Choroid plexus epithelial cell (primary cell): ENCODE data around the gene SLC35F3.

Experiments used
- DNase-seq: peaks from one replicate; pipeline ENCODE4 v3.0.0-alpha.2; 2010; ENCODE audit warnings: low read depth
- H3K4me3 ChIP-seq: 2 replicates; pipeline ENCODE4 v1.5.1; 2011; ENCODE audit warnings: low read depth, mild to moderate bottlenecking, control low read depth, low read length, moderate library complexity
- TF ChIP-seq, protein P1 (sequence below): conservative IDR thresholded peaks from 2 replicates; pipeline ENCODE4 v1.5.1; 2011; ENCODE audit warnings: low read depth, mild to moderate bottlenecking, control low read depth, inconsistent platforms, low read length, moderate library complexity

The SLC35F3 gene

DNA sequence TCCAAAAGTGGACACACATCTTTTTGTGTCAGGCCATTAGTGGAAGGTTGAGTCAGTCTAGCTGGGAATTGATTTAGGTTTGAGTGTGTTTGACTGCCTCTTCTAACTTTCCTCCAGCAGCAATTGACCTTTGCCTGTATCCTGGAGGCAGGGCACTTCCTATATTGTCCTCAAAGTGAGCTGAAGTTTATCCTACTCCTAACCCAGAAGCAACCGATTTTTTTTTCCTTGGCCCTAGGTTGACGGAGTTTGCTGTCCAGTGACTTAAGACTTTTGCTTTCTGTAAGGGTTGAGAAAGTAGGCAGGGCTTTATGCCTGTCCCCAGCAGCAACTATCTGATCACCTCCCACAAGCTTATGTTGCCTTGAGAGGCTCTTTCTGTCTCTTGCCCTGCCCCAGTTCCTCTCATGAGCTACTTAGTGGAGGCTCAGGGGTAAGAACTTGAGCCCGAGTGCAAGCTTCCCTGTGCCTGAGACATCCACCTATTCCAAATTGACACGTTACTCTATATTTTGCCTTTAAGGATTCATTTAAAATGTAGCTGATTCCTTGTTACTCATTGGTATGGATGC, 30.9 kb downstream of the SLC35F3 start:
- TF ChIP-seq, protein P1, sequence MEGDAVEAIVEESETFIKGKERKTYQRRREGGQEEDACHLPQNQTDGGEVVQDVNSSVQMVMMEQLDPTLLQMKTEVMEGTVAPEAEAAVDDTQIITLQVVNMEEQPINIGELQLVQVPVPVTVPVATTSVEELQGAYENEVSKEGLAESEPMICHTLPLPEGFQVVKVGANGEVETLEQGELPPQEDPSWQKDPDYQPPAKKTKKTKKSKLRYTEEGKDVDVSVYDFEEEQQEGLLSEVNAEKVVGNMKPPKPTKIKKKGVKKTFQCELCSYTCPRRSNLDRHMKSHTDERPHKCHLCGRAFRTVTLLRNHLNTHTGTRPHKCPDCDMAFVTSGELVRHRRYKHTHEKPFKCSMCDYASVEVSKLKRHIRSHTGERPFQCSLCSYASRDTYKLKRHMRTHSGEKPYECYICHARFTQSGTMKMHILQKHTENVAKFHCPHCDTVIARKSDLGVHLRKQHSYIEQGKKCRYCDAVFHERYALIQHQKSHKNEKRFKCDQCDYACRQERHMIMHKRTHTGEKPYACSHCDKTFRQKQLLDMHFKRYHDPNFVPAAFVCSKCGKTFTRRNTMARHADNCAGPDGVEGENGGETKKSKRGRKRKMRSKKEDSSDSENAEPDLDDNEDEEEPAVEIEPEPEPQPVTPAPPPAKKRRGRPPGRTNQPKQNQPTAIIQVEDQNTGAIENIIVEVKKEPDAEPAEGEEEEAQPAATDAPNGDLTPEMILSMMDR: no peak
- H3K4me3 ChIP-seq: no peak overlapping the region
- no peak for DNase-seq

DNA sequence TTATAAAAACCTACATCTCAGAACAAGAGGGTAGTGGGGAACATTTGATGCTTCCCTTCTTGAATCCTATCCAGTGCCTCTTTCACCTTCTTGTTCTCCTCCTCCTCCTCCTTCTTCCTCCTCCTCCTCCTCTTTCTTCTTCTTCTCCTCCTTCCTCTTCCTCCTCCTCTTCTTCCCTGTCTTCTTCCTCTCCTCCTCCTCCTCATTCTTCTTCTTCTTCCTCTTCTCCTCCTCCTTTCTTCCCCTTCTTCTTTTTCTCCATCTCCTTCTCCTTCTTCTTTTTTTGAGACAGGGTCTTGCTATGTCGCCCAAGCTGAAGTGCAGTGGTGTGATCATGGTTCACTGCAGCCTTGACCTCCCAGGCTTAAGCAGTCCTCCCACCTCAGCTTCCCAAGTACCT, 31.9 kb downstream of the SLC35F3 start:
- no peak for DNase-seq
- no peak overlapping the region for H3K4me3 ChIP-seq
- TF ChIP-seq, protein P1: no peak

DNA sequence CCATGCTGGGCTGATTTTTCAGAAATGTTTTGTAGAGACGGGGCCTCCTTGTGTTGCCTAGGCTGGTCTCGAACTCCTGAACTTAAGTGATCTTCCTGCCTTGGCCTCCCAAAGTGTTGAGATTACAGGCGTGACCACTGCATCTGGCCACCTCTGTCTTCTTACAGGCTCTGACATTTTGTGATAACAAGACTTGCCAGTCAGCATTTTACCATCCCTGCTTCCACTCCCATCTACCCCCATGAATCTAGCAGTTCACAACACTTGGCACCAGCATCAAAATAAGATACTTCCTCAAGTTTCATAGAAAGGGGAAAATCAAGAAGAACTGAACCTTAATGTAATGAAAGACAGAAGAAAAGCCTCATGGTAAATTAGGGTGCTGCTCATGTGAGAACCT, 32.4 kb downstream of the SLC35F3 start:
- TF ChIP-seq, protein P1: no peak
- DNase-seq: no peak

DNA sequence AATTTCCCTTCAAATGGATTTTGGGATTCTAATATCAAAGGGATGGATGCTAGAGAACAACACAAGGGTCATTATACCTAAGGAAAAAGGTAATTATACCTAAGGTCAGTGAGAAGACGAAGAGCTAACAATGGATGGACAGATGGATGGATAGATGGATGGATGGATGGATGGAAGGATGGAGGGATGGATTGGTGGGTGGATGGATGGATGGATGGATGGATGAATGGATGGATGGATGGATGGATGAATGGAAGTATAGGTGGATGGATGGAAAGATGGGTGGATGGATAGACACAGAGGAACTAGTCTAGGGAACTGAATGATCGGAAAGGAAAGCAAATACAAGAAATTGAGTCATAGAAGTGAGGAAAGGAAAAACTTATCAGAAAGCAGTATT, 34.0 kb downstream of the SLC35F3 start:
- DNase-seq: no peak

More for the DNA sequence above, 32.4 kb downstream of the SLC35F3 start:
- no peak overlapping the region for H3K4me3 ChIP-seq

DNA sequence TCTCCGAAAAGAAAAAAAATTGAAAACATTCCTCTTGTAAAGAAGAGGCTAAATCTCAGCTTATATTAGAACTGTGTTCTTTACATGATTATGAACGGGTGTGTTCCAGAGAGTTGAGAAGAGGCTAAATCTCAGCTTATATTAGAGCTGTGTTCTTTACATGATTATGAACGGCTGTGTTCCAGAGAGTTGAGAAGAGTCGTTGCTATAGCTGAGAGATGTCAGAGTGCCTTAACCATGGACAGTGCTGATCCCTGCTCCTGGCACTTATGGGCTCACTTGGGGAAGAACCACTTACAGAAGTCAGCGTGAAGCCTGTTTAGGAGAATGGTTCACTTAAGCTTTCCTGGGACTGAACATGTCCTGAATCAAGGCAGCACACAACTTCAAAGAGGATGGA, 35.0 kb downstream of the SLC35F3 start:
- DNase-seq: no peak
- H3K4me3 ChIP-seq: no peak overlapping the region
- TF ChIP-seq, protein P1: no peak

More for the DNA sequence above, 34.0 kb downstream of the SLC35F3 start:
- TF ChIP-seq, protein P1: no peak
- no peak overlapping the region for H3K4me3 ChIP-seq

DNA sequence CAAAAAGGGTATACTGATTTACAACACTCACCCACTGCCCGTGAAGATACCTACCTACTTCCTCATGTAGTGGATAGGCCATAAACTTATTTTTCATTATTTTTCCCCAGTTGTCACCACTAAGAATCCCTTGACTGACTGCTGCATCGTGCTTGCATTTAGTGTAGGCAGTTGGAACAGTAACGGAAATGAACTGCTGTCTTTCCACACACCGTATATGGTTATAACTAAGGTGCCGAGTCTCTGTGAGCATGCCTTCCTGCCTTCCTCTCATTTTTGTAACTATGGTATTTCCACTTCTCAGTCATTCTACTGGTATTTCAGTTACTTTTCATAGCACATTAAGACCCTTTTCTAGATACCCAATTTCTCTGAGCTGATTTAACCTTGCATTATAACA, 36.4 kb downstream of the SLC35F3 start:
- DNase-seq: no peak
- H3K4me3 ChIP-seq: no peak overlapping the region
- TF ChIP-seq, protein P1: no peak

DNA sequence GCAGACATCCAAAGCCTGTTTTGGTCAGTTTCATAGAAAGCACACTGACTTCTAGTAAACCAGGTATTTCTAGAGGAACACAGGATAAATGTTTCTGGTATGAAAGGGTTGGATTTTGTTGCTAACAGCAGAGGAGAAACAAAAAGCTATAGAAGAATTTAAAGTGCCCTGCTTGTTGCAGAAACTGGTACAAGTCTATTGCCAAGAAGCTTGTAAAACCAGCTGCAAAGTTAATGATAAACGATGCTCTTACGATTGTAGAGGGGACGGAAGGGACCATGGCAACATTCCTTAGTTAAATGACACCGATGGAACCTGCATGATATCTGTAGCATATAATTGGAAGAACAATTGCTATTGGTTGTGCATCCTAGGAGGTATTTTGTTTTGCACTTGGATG, 40.1 kb downstream of the SLC35F3 start:
- DNase-seq: no peak
- no peak overlapping the region for H3K4me3 ChIP-seq
- TF ChIP-seq, protein P1: no peak
